Bronchial epithelial cell (primary cell): Measurements from ENCODE around the gene SUPT20H. TPM values are rescaled to one million over a fixed set of nuclear protein-coding genes. Genes with fewer than 3 reads are reported as not detected.

Experiments
- DNase-seq: peaks from one replicate; pipeline ENCODE4 v3.0.0-alpha.2; 2010; ENCODE audit warnings: low read depth
- FAIRE-seq: peaks from 2 replicates; lab custom pipeline; 2011; peaks lifted over from hg19 to GRCh38; lab: Jason Lieb, UNC
- H3K27me3 ChIP-seq: 2 replicates; pipeline ENCODE4 v1.5.1; 2011; ENCODE audit warnings: low read length; ENCODE audit not compliant: control insufficient read depth, insufficient read depth
- H3K36me3 ChIP-seq: 2 replicates; pipeline ENCODE4 v1.5.1; 2011; ENCODE audit warnings: low read length; ENCODE audit not compliant: control insufficient read depth, insufficient read depth
- H3K4me3 ChIP-seq: 2 replicates; pipeline ENCODE4 v1.5.1; 2011; ENCODE audit warnings: mild to moderate bottlenecking, low read depth, low read length, control low read depth
- total RNA-seq: library from RNA; depleted of rRNA; stranded (reverse); fragments of >200 nt; gene quantifications from 2 replicates; pipeline ENCODE4 v1.2.1, GENCODE V29; 2014
- TF ChIP-seq, protein P1 (sequence below): IDR thresholded peaks from 2 replicates; pipeline ENCODE4 v1.5.1; 2011; ENCODE audit warnings: mild to moderate bottlenecking, moderate library complexity, low read length, control low read depth, inconsistent platforms; ENCODE audit not compliant: insufficient read depth, severe bottlenecking

Gene SUPT20H
- total RNA-seq, 1 donor from 2014 or later, result 28.7 TPM

DNA sequence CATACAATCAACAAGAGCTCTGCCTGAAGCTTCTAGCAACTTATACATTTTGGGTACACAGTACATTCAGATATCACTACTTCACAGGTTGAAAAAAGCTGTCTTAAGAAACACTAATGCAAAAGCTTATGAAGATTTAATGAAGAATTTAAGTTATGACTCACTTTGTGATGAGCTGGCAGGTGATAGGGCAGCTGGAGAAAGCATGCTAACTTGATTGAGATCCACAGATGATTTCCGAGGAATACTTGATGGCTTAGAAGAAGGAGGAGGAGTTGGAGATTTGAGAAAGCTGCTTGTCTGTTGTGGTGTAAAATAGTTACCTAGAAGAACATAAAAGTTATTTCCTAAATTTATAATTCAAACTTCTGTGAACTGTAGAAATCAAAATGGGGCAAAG, 35.6 kb downstream of the SUPT20H start:
- Histone ChIP-seq H3K4me3 (no peak overlapping the region), H3K36me3 (peaks cover 6% of the 10 kb centered on the region), H3K27me3 (no peaks in the 10 kb centered on the region)
- FAIRE-seq (no peak), DNase-seq (peak; percentile 50)
- TF ChIP-seq, protein P1, sequence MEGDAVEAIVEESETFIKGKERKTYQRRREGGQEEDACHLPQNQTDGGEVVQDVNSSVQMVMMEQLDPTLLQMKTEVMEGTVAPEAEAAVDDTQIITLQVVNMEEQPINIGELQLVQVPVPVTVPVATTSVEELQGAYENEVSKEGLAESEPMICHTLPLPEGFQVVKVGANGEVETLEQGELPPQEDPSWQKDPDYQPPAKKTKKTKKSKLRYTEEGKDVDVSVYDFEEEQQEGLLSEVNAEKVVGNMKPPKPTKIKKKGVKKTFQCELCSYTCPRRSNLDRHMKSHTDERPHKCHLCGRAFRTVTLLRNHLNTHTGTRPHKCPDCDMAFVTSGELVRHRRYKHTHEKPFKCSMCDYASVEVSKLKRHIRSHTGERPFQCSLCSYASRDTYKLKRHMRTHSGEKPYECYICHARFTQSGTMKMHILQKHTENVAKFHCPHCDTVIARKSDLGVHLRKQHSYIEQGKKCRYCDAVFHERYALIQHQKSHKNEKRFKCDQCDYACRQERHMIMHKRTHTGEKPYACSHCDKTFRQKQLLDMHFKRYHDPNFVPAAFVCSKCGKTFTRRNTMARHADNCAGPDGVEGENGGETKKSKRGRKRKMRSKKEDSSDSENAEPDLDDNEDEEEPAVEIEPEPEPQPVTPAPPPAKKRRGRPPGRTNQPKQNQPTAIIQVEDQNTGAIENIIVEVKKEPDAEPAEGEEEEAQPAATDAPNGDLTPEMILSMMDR, result no peak

DNA sequence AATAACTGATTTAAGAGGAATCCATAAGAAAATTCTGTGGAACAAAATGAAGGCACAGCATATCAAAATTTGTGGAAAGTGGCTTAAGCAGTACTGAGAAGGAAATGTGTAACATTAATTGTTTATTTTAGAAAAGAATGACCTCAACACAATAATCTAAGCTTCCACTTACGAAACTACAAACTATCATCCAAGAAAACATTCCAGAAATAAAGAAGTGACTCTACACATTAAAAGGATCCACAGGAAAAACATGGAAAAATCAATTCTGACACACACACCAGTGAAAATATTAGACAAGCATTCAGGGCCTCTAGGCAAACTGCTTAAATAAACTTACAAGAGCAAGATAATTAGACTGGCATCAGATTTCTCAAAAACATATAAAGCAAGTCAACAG, 44.9 kb downstream of the SUPT20H start:
- DNase-seq, result no peak
- TF ChIP-seq, protein P1, result no peak
- Histone ChIP-seq H3K4me3 (no peak overlapping the region), H3K36me3 (peaks cover 7% of the 10 kb centered on the region), H3K27me3 (no peaks in the 10 kb centered on the region)
- no peak for FAIRE-seq

DNA sequence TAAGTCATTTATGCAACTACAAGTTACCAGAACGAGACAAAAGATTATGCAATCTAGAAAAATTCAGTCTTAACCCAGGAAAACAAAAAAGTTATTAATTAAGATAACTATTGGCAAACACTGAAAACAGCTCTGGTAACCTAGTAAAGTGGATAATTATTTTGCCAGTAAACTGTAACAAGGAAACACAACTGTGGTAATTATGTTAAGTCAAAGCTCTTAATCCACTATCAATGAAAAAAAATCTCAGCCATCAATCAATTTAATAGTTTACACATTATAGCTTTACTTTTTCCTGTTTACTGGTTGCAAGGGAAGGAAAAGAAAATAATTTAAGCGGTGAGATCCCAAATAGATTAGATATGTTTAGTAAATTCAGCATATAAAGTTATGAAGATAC, 47.7 kb downstream of the SUPT20H start:
- no peak for DNase-seq
- peaks cover 3% of the 10 kb centered on the region for H3K36me3 ChIP-seq
- TF ChIP-seq, protein P1, result no peak
- FAIRE-seq, result no peak
- H3K27me3 ChIP-seq, result no peaks in the 10 kb centered on the region
- H3K4me3 ChIP-seq, result no peak overlapping the region

DNA sequence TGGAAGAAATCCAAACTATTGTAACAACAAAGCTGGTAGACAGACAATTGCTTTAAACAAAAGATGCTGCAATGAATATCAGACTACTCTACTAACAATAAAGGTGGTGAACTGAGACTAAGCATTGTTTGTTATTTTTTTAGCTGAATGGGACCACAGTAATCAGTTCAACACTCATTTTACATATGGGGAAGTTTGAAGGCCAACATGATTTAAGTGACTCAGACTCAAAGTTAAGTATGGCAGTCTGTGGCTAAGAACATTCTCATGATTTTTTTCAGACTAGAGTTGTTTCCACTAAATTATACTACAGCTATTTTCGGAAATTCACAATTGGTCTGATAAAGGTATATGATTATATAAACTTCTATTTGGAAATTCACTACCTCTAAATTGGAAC, 48.5 kb downstream of the SUPT20H start:
- Histone ChIP-seq H3K36me3 (peaks cover 3% of the 10 kb centered on the region), H3K27me3 (no peaks in the 10 kb centered on the region), H3K4me3 (no peak overlapping the region)
- DNase-seq (no peak), FAIRE-seq (no peak)
- TF ChIP-seq, protein P1, result no peak

DNA sequence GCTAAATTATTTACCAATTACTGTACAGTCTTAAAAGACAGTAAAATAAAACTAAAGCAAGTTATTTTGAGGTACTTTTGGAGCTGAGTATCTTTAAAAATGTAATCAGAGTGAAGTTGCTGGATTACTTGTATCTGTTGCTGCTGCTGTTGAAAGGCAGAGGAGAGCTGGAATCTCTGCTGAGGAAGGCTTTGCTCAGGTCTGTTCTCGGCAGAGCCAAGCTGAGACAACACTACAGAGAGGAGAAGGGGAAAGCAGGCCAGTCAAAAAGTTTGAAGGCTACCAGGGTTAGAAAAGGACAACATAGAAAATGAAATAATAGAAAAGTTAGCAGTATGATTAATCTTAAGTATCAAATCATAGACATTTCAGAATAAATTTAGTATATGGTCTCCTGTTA, 49.1 kb downstream of the SUPT20H start:
- no peak for FAIRE-seq
- TF ChIP-seq, protein P1, result no peak
- Histone ChIP-seq H3K4me3 (no peak overlapping the region), H3K36me3 (peaks cover 3% of the 10 kb centered on the region), H3K27me3 (no peaks in the 10 kb centered on the region)
- DNase-seq, result no peak

DNA sequence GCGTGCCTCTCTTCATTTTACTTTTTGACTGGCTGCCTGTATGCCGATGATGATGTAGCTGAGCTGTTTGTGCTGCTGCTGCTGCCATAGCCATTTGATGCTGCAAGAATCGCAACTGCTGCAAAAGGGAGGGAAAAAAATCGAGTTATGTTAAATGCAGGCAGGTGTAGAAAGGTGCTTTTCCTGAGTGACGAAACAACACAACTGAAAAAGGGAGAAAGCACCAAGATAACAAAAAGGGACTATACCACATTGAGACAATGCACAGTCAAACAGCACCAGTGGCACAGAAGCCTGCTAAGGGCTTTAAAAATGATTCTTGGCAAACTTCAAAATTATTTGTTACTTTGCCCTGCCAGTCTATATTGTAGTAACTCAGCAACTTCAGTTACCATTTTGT, 49.8 kb downstream of the SUPT20H start:
- Histone ChIP-seq H3K27me3 (no peaks in the 10 kb centered on the region), H3K36me3 (peaks cover 3% of the 10 kb centered on the region), H3K4me3 (no peak overlapping the region)
- DNase-seq (no peak), FAIRE-seq (no peak)
- TF ChIP-seq, protein P1, result no peak
